T47D (cell line): ENCODE results near the gene CCDC24.

Experiments used
- DNase-seq, 2 experiments: peaks; one replicate each; pipeline versions ENCODE4 v3.0.0 to v3.0.0-alpha.2; 2011 to 2012; ENCODE audit warnings: low read depth in 1 of 2, low spot score in 1 of 2
- JUND ChIP-seq: IDR thresholded peaks from 2 replicates; pipeline ENCODE4 v1.6.1; 2012; ENCODE audit warnings: low read depth
- in situ Hi-C: cut with HindIII; loops from 2 replicates; pipeline ENCODE4 v1.10.0; 2016; ENCODE audit warnings: low sequenced_read_pairs, low pct_unique_long_range_greater_than_20kb

The CCDC24 gene

GRCh38 chr1:43953361-43953760, 38.0 kb upstream of the CCDC24 start:
- no peak for DNase-seq
- in situ Hi-C loops: no loop called here
- TF ChIP-seq JUND: no peak

- no peak for DNase-seq
- TF ChIP-seq JUND: no peak
- in situ Hi-C loops: no loop called here
These were observed 37.4 kb upstream of the CCDC24 start for GRCh38 chr1:43954036-43954435.

GRCh38 chr1:43956234-43956633, 35.2 kb upstream of the CCDC24 start:
- TF ChIP-seq JUND: no peak
- in situ Hi-C loops: no loop called here
- no peak for DNase-seq

GRCh38 chr1:43957407-43958040, 33.9 kb upstream of the CCDC24 start:
- in situ Hi-C loops: no loop called here
- DNase-seq: no peak
- no peak for TF ChIP-seq JUND

- DNase-seq: no peak
- in situ Hi-C loops: no loop called here
- TF ChIP-seq JUND: no peak
These were observed 32.8 kb upstream of the CCDC24 start for GRCh38 chr1:43958351-43959255.

- in situ Hi-C loops: no loop called here
- no peak for DNase-seq
- no peak for TF ChIP-seq JUND
These were observed 30.6 kb upstream of the CCDC24 start for GRCh38 chr1:43960798-43961197.

- in situ Hi-C loops: no loop called here
- TF ChIP-seq JUND: no peak
- no peak for DNase-seq
These were observed 29.7 kb upstream of the CCDC24 start for GRCh38 chr1:43961692-43962091.

- TF ChIP-seq JUND: no peak
- no peak for DNase-seq
- in situ Hi-C loops: no loop called here
These were observed 29.1 kb upstream of the CCDC24 start for GRCh38 chr1:43962324-43962723.

- TF ChIP-seq JUND: no peak
- in situ Hi-C loops: no loop called here
These were observed 28.4 kb upstream of the CCDC24 start for GRCh38 chr1:43963006-43963405.

GRCh38 chr1:43963890-43964289, 27.5 kb upstream of the CCDC24 start:
- DNase-seq: no peak
- TF ChIP-seq JUND: no peak
- in situ Hi-C loops: no loop called here

More at GRCh38 chr1:43963006-43963405, 28.4 kb upstream of the CCDC24 start:
- no peak for DNase-seq

- TF ChIP-seq JUND: no peak
- in situ Hi-C loops: no loop called here
- no peak for DNase-seq
These were observed 26.1 kb upstream of the CCDC24 start for GRCh38 chr1:43965316-43965715.

GRCh38 chr1:43968348-43968948, 23.0 kb upstream of the CCDC24 start:
- TF ChIP-seq JUND: no peak
- peak in 1 of 2 experiments; percentile 69 for DNase-seq
- in situ Hi-C loops: no loop called here

GRCh38 chr1:43969416-43969745, 22.0 kb upstream of the CCDC24 start:
- in situ Hi-C loops: no loop called here

More at GRCh38 chr1:43969416-43969745, 22.0 kb upstream of the CCDC24 start:
- TF ChIP-seq JUND: no peak
- DNase-seq: no peak
